Activated T-cell treated with anti-CD3 and anti-CD28 coated beads for 1 hour (primary cell): ENCODE data around the gene C11orf58.

ENCODE experiments used
- DNase-seq: peaks from one replicate; pipeline ENCODE4 v3.0.0-alpha.2; 2020; ENCODE audit warnings: low read depth

The C11orf58 gene

DNA sequence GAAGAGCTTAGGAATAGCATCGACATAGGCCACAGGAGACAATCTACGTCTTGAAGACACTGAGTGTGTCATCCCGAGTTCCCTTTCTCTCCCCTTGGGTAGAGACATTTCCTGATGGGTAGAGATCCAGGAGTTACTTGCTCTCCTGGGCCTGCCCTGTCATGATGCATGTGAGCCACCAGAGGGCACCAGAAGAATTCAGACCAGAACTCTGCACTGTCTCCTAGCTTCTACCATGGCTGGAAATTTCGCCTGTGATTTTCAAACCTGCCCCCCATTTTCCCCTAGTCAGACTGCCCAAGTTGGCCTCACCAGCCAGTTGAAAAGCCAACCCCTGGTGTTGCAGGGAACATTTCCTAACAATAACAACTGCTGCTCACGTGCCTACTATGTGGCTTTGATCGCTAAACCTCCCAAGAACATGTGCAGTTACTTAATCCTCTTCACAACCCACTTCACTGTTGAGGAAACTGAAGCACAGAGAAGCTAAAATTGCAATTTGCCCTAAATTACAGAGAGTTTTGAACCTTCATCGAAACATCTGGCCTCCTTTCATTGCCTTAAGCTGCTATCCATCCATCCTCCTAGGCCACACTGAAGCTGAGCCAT lies 47.2 kb downstream of the C11orf58 start:
- peak; percentile 30 for DNase-seq

DNA sequence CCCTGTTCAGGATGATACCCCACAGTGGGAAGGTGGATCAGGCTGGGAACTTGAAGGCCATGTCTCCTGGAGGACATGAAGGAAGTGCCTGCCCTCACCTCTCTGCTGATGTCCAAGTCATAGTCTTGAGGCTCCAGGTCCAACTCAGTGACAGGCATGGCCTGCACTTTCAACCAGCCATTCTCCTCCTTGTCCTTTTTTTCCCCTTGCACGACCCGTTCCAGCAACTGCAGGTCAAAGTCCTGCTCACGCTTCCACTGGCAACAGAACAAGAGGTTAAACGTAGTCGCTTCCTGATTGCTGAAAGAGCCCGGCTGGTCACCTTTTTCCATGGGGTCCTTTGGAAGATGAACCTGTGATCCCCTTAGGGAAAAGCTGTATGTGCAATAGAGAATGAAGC lies 47.7 kb downstream of the C11orf58 start:
- no peak for DNase-seq

DNA sequence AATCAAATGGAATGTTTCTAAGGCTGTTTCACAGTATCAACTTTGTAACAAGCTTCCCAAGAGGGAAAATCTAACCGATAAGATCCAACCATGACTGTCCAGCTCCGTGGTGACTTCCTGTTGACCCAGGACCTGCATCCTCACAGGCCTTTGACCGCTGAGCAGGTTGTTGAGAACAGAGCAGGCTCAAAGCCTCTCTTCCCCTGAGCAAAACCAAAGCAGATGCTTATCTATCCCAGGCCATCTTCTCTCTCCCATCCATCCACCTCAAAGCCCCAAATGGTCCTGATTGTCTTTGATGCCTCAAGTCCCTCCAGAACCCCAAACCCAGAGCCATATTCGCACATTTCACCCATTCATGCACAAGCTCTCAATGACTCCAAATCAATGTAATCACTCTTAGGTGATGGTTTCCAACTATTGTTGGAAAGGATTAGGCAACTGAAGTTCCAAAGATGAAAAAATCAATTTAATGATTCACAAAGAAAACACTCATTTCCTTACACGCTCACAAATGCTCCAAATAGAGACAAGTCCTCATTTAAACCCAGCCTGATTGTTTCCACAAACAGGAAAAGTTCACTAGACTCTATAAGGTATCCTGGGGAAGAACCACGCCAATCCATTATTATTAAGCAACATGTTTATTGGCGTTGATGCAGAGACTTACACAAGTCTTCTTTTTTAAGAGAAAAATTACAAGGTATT lies 48.7 kb downstream of the C11orf58 start:
- no peak for DNase-seq

DNA sequence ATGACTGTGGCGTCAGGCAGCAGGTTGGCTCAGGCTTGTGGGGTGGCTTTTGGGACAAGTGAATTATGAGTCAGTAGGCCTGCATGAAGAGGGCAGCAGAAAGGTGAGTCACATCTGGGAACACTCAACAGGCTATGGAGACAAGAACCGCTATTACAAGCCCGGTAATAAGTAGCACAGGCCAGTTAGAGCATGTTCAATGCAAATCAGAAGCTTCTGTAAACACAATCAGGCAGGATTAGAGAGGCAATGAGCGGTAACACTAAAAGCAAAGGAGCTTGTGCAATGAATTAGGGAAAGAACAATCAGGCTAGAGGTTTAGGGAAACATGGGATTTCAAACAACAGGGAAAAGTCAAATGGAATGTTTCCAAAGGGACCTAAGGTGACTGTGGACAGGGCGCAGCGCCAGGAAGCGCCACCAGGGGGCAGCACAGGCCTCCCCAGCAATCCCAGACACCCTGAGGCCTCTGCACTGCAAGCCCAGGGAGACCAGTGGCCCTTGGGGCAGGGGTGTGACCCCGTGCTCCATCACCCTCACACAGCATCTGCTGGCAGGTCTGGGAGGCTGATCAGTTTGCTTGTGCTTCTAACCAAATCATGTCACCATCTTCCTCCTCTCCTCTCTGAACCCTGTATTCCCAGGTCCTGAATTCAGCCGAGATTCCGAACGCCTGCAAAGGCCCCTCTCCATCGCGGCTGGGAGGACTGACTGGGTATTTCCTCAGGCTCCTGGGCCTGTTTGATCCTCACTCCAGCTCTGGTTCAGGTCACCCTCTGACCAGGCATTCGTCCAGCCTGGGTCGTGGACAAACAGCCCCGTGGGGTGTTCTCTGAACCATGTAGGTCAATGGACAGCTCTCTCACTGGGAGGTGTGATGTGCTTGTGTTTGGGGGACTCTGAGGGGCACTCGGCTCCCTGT lies 50.0 kb downstream of the C11orf58 start:
- peak; percentile 29 for DNase-seq

DNA sequence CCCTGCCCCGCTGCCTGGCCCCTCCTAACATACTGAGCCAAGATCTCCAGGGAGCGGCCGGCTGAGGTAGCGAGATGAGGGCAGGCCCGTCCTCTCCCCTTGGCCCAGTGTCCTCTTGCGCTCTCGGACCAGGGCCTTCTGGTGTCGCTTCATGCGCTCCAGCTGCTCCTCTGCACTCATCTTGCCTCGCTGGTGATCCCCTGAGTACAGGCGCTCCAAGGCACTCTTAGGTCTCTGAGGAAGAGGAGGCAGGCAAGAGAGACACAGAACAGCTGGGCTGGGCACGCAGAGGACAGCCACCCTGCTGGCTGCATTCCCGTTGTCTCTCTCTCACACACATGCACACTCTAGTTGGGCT lies 50.6 kb downstream of the C11orf58 start:
- DNase-seq: no peak

DNA sequence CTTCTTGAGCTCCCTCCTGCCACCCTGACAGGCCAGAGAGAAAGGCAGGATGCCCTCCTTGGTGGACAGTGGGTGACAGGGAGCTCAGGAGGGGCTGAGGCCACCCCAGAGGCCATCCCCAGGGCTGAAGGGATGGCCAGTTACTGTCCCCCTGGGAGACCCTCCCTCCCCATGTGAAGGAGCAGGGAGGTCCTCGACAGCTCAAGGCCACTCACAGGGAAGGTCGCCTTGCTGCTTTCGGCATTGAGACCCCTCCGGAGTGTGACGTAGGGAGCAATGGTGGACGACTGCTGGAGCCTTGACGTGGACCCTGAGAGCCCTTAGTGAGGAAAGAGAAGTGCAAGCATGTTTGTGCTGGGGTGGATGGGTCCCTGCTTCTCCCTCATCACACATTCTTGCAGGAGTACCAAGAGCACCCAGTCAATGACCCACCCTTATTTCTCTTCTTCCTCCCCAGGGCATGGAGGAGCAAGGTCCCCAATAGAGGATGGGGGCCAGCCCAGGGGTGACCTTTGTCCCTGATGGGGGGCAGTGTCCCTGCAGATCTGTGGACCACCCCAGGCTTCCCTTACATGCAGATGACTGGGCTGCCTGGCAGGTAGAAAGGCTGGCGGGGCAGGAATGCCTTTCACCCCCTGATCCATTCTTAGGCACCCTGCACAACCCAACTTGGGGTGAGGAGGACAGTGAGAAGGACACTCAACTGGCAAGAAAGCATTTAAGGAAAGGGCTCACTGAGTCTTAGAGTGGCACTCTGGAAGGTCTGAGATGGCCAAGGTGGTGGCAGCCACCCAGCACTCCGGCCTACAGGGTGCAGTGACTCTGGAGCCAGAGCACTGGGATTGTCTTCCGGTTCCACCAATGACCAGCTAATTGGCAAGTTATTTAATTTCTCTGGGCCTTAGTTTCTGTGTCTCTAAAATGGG lies 51.4 kb downstream of the C11orf58 start:
- DNase-seq: no peak

DNA sequence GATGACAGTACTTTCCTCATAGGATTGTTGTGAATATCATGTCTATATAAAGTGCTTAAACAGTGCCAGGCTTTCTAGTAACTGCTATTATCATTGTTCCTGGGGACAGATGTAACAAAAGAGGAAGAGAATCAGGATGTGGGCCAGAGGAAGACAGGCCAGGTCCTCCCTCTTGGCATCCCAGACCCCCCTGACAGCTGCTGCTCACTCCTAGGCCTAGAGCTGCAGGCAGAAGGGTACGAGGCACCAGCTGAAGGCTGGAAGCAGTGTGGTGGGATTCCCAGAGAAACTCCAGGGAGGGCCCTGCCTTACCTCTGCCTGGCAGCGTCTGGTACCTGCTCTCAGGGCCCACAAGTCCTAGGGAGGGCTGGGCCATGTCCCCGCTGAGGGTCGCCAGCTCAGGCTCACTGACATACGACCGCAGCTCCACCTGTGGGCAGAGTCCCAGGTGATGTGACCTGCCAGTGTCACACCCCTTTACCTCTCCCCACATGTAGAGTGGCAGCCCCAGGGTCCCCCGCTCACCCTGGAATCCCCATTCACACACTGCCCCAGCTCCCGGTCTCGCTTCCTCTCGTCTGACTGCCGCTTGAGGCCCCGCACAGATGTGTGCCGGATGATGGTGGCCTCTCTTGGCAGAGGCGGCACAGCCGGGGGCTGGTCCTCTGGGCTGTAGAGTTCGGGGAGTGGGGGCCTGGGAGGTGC lies 52.2 kb downstream of the C11orf58 start:
- DNase-seq: no peak

DNA sequence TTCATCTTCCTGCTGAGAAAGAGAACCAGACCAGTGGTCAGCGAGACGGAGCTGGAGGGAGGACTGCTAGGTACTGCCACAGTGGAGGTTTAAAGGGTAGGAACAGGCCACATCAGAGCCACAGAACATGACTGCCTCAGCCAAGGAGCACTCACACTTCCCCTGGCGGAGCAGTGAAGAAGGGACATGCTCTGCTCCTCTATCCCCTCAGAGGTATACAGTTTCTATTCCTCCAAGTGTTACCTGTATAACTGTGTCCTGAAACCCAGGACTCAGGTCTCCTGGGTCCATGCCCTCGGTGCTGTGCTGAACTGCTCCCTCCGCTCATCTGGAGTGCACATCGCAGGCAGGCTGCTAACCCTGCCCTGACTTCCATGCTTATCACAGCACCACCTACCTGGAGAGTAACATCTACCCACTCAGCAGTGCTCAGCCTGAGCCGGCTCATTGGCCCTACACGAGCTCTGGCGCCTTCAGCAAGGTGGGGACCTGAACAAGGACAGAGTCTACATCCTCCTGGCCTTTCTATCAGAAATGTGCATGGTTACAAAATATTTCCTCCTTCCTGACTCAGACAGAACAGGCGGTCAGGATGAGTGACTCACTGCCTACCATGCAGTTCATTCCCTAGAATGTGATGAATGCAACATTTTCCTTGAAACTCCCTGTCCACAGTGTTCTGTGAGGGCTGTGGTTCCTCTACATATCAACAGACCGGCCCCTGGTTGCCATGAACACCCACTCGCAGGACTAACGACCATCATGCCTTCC lies 52.9 kb downstream of the C11orf58 start:
- no peak for DNase-seq

DNA sequence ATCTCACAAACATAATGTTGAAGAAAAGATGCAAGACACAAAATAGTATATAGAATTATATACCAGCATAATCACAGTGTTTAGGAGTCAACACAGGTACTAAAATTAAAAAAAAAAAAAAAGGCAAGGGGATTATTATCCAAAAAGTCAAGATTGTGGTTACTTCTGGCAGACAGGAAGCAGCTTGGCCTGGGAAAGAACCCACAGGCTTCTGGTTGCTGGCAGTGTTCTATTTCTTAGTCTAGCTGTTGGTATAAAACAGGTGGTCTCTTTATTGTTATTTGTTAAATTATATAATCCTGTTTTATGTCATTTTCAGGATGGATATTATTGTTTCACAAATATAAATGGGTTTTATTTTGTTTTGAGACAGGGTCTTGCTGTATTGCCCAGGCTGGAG lies 54.0 kb downstream of the C11orf58 start:
- no peak for DNase-seq

DNA sequence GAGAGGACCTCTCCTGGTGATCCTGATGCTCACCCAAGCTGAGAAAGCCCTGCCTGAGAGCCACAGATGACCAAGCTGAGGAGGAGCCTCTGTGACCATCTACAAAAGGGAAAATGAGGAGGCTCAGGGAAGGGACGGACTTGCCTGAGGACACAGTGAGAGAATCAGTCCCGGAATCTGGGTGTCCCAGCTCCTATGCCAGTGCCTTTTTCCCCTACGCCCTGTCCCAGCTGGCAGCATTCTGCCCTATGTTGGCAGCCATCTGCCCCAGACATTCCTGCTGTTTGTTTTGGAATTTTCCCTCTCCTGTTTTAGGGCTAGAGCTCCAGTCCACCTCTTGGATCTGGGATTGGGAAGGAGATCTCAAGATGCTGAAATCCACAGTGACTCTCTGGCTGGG lies 54.6 kb downstream of the C11orf58 start:
- DNase-seq: no peak

DNA sequence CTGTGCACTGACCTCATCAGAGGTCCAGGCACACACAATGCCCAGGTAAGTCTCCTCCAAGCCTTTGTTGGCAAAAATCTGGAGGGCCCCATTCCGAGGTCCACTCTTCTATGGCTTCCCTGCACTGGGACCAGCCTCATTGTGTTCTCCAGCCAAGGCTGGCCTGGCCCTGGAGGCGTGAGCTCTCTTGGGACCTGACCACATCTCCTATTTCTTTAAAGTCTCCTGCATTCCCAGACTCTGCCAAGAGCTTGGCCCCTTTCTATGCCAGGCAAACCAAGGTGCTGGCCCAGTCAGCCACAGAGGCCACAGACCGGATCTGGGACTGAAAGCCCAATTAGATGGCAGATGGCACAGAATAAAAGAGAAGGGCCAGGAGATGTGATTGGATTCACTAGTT lies 55.1 kb downstream of the C11orf58 start:
- DNase-seq: no peak

DNA sequence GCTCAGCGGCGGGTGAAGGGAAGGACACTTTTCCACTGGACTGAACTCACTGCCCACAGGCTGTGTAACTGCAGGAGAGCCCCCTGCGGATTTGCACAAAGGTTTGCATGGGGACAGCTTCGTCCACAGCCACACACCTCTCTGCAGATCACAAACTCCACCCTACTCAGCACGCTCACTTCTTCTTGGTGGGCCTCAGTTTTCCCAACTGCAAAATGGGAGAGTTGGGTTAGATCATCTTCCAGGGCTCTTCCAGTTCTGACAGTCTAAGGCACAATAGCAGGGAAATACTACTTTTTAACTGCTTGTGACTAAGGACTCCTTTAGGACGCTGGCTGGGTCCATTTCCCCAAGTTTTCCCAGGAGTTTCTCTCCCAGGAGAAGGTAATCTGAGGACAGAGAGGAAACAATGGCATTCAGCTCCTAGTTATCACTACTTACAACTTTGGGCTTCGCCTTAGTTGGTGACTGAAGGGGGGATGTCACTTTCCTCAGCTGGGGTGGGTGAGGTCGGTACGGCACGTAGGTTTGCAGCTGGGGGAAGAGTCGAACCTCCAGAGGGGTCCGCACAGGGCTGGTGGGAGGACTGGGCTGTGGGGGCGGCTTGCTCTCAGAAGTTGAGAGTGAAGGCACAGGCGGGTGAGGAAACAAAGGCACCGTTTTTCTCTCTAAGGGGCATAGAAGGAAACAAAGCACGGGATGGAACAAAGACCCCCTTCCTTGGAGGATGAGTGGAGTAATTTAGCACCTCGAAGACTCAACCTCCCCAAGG lies 55.8 kb downstream of the C11orf58 start:
- no peak for DNase-seq

DNA sequence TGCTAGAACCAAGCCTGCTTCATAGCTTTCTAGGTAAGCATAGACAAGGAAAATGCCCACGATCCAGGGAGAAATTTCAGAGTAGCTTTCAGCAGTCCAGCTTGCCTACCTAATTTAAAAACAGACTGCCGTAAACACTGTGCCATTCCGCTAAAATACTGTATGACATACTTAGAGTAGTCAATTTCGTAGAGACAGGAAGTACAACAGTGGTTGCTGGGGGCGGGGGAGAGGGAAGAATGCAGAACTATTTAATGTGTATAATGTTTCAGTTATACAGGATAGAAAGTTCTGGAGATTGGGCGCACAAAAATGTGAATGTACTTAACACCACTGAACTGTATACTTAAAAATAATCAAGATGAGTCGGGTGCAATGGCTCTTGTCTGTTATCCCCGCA lies 56.7 kb downstream of the C11orf58 start:
- no peak for DNase-seq

DNA sequence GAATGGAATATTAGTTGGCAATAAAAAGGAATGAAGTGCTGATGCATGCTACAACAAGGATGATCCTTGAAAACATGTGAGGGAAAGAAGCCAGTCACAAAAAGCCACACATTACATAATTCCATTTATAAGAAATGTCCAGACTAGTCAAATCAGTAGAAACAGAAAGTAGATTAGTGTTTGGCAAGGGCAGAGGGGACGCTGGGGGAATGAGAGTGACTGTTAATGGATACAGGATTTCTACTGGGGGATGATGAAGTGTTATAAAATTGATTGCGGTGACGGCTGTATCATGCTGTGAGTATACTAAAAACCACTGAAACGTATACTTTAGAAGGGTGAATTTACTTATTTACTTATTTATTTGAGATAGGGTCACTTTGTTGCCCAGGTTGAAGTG lies 57.9 kb downstream of the C11orf58 start:
- DNase-seq: no peak

DNA sequence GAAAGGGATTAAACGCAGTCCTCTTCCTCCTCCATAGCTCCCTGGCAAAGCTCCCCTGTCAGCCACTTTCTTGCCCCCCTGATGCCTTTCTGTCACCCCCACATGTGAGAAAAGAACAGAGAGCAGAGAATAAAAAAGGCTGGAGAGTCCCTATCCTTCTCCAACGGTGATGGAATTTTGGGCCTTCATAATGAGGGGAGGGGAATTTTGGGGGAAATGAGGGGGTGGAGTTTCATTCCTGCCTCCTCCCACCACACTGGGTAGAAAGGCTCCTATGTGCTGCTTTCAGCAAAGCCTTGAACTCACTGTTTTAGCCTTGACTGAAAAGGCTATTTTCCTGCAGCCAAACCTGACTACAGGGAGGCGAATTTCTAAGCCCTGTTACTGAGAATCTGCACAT lies 59.3 kb downstream of the C11orf58 start:
- DNase-seq: no peak

DNA sequence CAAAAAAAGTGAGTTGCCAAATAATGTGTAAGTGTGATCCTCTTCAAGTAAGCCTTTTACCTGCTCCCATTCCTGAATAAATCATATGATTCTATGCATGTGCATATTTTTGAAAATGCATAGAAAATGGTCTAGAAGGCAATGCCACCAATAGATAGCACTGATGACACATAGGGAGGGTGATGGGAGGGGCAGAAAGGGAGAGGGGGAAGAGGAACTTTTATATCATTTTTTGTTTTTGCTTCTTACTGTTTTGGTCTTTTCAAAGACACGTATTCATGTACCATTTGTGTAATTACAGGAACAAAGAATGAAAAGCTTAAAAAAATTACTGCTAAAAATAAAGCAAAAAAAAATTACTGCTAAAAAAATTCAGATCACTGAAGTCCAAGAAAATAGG lies 60.8 kb downstream of the C11orf58 start:
- DNase-seq: no peak

DNA sequence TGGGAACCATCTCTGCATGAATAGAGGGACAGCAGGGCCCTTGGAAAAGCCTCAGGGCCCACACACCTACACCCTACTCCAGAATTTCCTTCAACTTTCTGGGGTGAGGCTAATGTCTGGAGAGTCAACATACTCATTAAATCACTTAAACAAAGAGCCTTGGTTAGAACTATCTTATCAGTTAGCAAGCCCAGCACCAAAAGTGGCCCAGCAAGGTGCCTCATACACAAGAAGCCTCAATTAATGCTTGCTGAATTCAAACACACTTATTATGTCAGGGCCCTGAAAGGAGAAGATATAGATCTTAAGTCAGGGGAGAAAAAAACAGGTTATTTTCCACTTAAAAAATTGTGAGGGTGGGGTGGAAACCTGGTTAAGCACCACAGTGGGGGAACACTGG lies 61.4 kb downstream of the C11orf58 start:
- DNase-seq: no peak

DNA sequence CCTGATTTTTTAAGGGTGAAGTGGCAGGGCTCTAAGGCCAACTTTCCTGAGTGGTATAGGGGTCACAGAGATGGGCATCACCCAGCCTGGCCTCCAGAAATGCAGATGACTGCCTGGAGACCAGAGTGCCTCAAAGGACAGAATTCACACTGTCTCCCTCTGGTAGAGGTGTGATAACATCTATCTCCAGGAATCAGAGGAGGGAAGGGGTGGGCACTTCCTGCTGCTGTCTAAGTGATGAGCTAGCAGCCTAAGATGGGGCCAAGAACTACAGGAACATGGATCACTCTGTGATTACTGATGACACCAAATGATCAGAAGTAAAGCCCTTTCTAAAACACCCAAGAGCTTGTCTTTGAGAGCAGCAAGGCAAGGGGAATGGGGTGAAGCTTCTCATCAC lies 61.9 kb downstream of the C11orf58 start:
- no peak for DNase-seq

DNA sequence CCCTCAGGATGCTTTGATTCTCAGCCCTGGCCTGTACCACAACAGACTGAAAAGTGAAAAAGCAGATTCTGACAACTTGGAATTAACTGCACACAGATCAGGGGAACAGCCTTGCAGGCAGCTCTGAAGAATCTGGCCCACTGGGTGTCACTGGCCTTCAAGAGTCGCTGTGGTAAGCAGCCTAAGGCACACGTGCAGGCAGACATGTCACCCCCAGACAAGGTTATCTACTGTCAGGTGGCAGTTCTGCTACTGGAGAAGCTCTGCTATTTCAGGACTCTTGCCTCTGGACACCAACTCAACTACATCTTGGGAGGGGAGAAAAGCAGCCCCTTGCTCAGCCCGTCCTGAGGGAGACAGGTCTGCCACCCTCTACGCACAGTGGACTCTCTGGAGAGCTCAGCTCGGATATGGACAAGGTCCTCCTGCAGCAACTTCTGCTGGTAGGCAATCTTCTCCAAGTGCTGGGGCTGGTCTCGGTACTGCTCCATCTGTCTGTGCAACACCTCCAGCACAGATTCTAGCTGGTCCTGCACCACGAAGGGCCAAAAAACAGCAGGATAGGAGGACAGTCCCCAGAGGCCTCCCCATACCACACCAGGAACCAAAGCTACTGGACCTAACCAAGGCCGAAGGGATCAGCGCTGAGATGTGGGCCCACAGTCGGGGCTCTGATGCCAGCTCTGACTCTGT lies 63.0 kb downstream of the C11orf58 start:
- no peak for DNase-seq
